ENCODE measurements around the gene TMCO4. TPM values are rescaled to one million over a fixed set of nuclear protein-coding genes. Genes with fewer than 3 reads are reported as not detected.

TMCO4 gene
- total and polyA plus RNA-seq, 12 donors = 23.2 to 55.0 (median 38.1) TPM

DNA sequence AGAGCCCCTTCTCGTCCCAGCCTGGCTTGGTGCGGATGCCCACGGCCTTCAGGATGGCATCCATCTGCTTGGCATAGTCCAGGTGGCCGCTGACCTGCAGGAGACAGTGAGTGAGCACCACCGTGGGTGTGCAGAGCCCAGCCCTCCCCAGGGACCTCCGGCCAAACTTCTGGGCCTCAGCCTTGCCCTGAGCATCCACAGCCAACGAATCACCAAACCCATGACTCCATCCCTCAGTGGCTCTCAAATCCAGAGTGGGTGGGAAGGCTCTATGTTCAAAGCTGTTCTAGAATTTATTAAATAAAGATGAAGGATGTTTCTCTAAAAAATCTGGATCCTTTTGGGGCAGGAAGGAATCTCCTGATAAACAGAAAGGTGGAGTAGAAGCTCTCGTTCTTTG, 116.4 kb downstream of the TMCO4 start:
- no peaks in the 10 kb centered on the region for H3K4me1 ChIP-seq (replicated peaks in 1 of 2)
- no peak for TF ChIP-seq POLR2A (IDR thresholded peaks at IDR 0.05)
- no peak for TF ChIP-seq CTCF (IDR thresholded peaks at IDR 0.05)
- intact Hi-C loops (cut with DNase I) = no loop called here
- no peaks in the 10 kb centered on the region for H3K36me3 ChIP-seq (replicated peaks in 1 of 2)
- H3K9me3 ChIP-seq (replicated peaks in 1 of 3) = no peaks in the 10 kb centered on the region
- WGBS, 4 donors = 80 to 92% (median 88%) methylated on average over 2 to 8 of the region's 8 CpGs
- no peaks in the 10 kb centered on the region for H3K27me3 ChIP-seq
- no peak overlapping the region for H3K27ac ChIP-seq
- H3K4me3 ChIP-seq = no peak overlapping the region
- DNase-seq = no peak

DNA sequence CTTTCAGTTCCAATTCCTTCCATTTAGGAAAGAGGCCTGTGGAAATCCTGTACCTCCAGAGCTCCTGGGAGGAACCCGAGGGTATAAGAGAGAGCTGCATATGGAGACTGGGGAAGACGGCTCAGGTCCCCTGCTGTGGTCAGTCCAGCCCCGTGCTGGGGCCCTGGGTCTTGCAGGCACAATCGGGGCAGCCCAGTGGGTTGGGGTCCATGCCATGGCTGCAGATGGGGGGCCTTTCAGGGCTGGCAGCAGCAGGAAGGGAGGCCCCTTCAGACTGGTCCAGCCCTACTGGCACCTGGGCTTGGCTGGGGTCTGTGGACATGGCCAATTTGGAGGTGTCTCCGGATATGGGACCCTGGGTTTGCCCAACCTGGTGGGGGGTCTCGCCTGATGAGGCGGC, 116.8 kb downstream of the TMCO4 start:
- Histone ChIP-seq H3K4me1 (replicated peaks in 1 of 2) (no peaks in the 10 kb centered on the region), H3K27me3 (no peaks in the 10 kb centered on the region), H3K27ac (no peak overlapping the region), H3K4me3 (no peak overlapping the region), H3K36me3 (replicated peaks in 1 of 2) (no peaks in the 10 kb centered on the region), H3K9me3 (replicated peaks in 1 of 3) (no peaks in the 10 kb centered on the region)
- TF ChIP-seq CTCF (IDR thresholded peaks at IDR 0.05) = no peak
- TF ChIP-seq POLR2A (IDR thresholded peaks at IDR 0.05) = no peak
- DNase-seq = no peak
- WGBS, 4 donors = 83 to 86% (median 84%) methylated on average over 4 to 7 of the region's 7 CpGs
- intact Hi-C loops (cut with DNase I) = no loop called here

DNA sequence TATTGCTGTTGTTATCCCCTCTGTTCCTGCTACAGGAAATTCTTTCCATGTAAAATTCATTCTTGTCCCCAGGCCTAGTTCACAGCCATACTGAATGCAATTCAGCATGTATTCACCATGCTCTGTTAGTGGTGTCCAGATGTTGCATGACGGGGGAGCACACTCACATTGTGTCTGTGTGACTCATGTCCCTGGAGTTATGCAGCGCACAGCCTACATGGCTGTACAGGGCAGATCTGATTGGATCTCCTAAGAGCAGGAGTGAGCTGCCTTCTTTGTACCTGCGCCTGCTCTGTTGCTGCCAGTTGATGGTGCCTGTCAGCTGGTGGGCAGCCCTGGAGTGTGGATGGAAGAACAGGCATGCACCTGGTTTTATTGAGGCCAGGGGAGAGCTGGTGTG, 117.5 kb downstream of the TMCO4 start:
- no peak overlapping the region for H3K27ac ChIP-seq
- H3K9me3 ChIP-seq (replicated peaks in 1 of 3) = no peaks in the 10 kb centered on the region
- no peaks in the 10 kb centered on the region for H3K4me1 ChIP-seq (replicated peaks in 1 of 2)
- DNase-seq = no peak
- H3K36me3 ChIP-seq (replicated peaks in 1 of 2) = no peaks in the 10 kb centered on the region
- 89 to 100% (median 94%) methylated on average over 1 to 3 of the region's 3 CpGs for WGBS, 4 donors
- intact Hi-C loops (cut with DNase I) = no loop called here
- H3K27me3 ChIP-seq = no peaks in the 10 kb centered on the region
- TF ChIP-seq POLR2A (IDR thresholded peaks at IDR 0.05) (no peak), CTCF (IDR thresholded peaks at IDR 0.05) (no peak)
- H3K4me3 ChIP-seq = no peak overlapping the region

DNA sequence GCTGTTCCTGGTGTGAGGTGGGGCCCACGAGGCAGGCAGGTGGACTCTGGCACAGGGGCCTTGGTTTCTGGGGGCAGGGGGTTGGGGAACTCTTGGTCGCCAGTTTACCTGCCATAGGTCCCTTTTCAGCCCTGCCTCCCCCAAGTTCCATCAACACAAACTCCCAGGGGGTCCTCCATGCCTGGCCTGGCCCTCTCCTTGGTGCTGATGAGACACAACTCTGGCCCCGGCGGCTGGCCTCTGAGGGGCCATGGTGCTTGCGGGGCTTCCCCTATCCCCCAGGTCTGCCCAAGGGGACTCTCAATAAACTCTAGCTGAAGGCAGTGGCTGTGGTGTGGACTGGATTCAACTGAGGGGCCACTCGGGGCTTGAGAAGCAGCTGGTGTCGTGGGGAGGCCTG, 119.1 kb downstream of the TMCO4 start:
- Histone ChIP-seq H3K4me3 (no peak overlapping the region), H3K4me1 (replicated peaks in 1 of 2) (no peaks in the 10 kb centered on the region), H3K27ac (no peak overlapping the region), H3K36me3 (replicated peaks in 1 of 2) (no peaks in the 10 kb centered on the region), H3K27me3 (no peaks in the 10 kb centered on the region), H3K9me3 (replicated peaks in 1 of 3) (no peaks in the 10 kb centered on the region)
- WGBS, 4 donors = 87 to 92% (median 90%) methylated on average over 3 to 7 of the region's 7 CpGs
- intact Hi-C loops (cut with DNase I) = no loop called here
- TF ChIP-seq CTCF (IDR thresholded peaks at IDR 0.05) (no peak), POLR2A (IDR thresholded peaks at IDR 0.05) (no peak)
- no peak for DNase-seq
